SK-N-SH treated with all-trans-retinoic acid at 6 μM for 48 hours (cell line): ENCODE data around the gene GRIA4.

Source experiments
- CSDC2 ChIP-seq: fragments of 250-450 bp; sonication (Bioruptor Pico); IDR thresholded peaks from 2 replicates; pipeline ENCODE4 v1.5.0; 2020; ENCODE audit warnings: mild to moderate bottlenecking, moderate library complexity
- ESRRG ChIP-seq: fragments of 250-450 bp; sonication (Bioruptor Pico); IDR thresholded peaks from 2 replicates; pipeline ENCODE4 v1.6.1; 2021; ENCODE audit warnings: mild to moderate bottlenecking
- TOX ChIP-seq: fragments of 250-450 bp; sonication (Bioruptor Pico); IDR thresholded peaks from 2 replicates; pipeline ENCODE4 v1.8.0; 2021; ENCODE audit warnings: mild to moderate bottlenecking, moderate library complexity, borderline replicate concordance
- ZNF8 ChIP-seq: fragments of 450-650 bp; formaldehyde crosslinking; IDR thresholded peaks from 2 replicates; pipeline ENCODE4 v1.5.0; 2020; ENCODE audit warnings: mild to moderate bottlenecking, moderate library complexity
- TF ChIP-seq, protein P1 (sequence below): fragments of 250-450 bp; sonication (Bioruptor Pico); IDR thresholded peaks from 2 replicates; pipeline ENCODE4 v1.8.0; 2020; ENCODE audit warnings: mild to moderate bottlenecking, moderate library complexity, borderline replicate concordance

DNA sequence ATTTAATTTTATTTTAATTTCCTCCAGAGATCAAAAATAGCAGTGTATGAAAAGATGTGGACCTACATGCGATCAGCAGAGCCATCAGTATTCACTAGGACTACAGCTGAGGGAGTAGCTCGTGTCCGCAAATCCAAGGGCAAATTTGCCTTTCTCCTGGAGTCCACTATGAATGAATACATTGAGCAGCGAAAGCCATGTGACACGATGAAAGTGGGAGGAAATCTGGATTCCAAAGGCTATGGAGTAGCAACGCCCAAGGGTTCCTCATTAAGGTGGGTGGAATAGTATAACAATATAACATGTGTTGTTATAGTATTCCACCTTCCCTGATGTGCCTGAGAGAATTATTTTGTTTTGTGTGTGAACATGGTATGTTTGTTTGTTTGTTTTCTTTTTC lies 323.8 kb downstream of the GRIA4 start:
- TF ChIP-seq ZNF8 (no peak), ESRRG (no peak), TOX (CRISPR knock-in tag) (no peak), CSDC2 (CRISPR knock-in tag) (no peak)
- TF ChIP-seq, protein P1, sequence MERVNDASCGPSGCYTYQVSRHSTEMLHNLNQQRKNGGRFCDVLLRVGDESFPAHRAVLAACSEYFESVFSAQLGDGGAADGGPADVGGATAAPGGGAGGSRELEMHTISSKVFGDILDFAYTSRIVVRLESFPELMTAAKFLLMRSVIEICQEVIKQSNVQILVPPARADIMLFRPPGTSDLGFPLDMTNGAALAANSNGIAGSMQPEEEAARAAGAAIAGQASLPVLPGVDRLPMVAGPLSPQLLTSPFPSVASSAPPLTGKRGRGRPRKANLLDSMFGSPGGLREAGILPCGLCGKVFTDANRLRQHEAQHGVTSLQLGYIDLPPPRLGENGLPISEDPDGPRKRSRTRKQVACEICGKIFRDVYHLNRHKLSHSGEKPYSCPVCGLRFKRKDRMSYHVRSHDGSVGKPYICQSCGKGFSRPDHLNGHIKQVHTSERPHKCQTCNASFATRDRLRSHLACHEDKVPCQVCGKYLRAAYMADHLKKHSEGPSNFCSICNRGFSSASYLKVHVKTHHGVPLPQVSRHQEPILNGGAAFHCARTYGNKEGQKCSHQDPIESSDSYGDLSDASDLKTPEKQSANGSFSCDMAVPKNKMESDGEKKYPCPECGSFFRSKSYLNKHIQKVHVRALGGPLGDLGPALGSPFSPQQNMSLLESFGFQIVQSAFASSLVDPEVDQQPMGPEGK: no peak
